Natural killer cell (primary cell): ENCODE data around the gene JUN. TPM values are rescaled to one million over a fixed set of nuclear protein-coding genes. Genes with fewer than 3 reads are reported as not detected.

Experiments
- ATAC-seq, 3 donors: fragments of 150-1000 bp in 2 of 3; fragments of 200-7000 bp in 1 of 3; cut with Tn5 transposase; 1 replicate in 1 of 3; 2 replicates in 2 of 3; pipeline ENCODE4 v1.10.0; 2021; ENCODE audit warnings: mild to moderate bottlenecking in 2 of 3, moderate library complexity in 2 of 3
- DNase-seq, 2 donors: peaks; one replicate each; pipeline versions ENCODE4 v3.0.0 to v3.0.0-alpha.2; 2013 to 2021; ENCODE audit warnings: mixed read lengths in 1 of 2
- H3K27ac ChIP-seq: one replicate; pipeline ENCODE4 v1.5.1; 2013; ENCODE audit warnings: mild to moderate bottlenecking, low read length
- H3K27me3 ChIP-seq: one replicate; pipeline ENCODE4 v1.6.1; 2013; ENCODE audit warnings: low read length; ENCODE audit not compliant: control insufficient read depth, insufficient read depth
- H3K36me3 ChIP-seq: one replicate; pipeline ENCODE4 v1.6.1; 2013; ENCODE audit warnings: low read length; ENCODE audit not compliant: control insufficient read depth, insufficient read depth
- H3K4me1 ChIP-seq: one replicate; pipeline ENCODE4 v1.6.1; 2013; ENCODE audit warnings: low read length; ENCODE audit not compliant: control insufficient read depth, insufficient read depth
- H3K4me3 ChIP-seq: one replicate; pipeline ENCODE4 v1.5.1; 2013; ENCODE audit warnings: low read length
- H3K9me3 ChIP-seq: one replicate; pipeline ENCODE4 v1.6.1; 2013; ENCODE audit warnings: low read length; ENCODE audit not compliant: control insufficient read depth, insufficient read depth
- H3K27ac Mint-ChIP-seq, 2 donors: one replicate each; pipeline ENCODE4 v1.8.0; 2022; ENCODE audit warnings: mild to moderate bottlenecking in 2 of 2, mixed read lengths in 2 of 2, moderate library complexity in 1 of 2
- H3K27me3 Mint-ChIP-seq, 2 donors: one replicate each; pipeline ENCODE4 v1.8.0; 2022; ENCODE audit warnings: low read depth in 2 of 2, mixed read lengths in 2 of 2
- H3K36me3 Mint-ChIP-seq: one replicate; pipeline ENCODE4 v1.8.0; 2022; ENCODE audit warnings: mixed read lengths
- H3K4me1 Mint-ChIP-seq, 2 donors: one replicate each; pipeline ENCODE4 v1.8.0; 2022; ENCODE audit warnings: mixed read lengths in 2 of 2
- H3K4me3 Mint-ChIP-seq: one replicate; pipeline ENCODE4 v1.8.0; 2022; ENCODE audit warnings: mild to moderate bottlenecking, moderate library complexity, mixed read lengths
- H3K9me3 Mint-ChIP-seq, 2 donors: one replicate each; pipeline ENCODE4 v1.8.0; 2022; ENCODE audit warnings: mixed read lengths in 2 of 2
- CTCF ChIP-seq: fragments of 200-600 bp; IDR thresholded peaks from one replicate; pipeline ENCODE4 v1.8.0; 2022; ENCODE audit warnings: antibody characterized with exemption
- WGBS: methylation state at CpG from one replicate; pipeline ENCODE4 v1.1.7; 2013; ENCODE audit warnings: missing lambda C conversion rate; ENCODE audit not compliant: insufficient coverage; 5-methylcytosine and 5-hydroxymethylcytosine counted together
- intact Hi-C: fragments of 100-400 bp; cut with micrococcal nuclease; formaldehyde crosslinking; loops from one replicate; pipeline ENCODE4 v1.14.2; 2022
- total RNA-seq, 4 donors: library from RNA; stranded (reverse); fragments of 120-200 nt in 1 of 4; gene quantifications; one replicate each; pipeline versions ENCODE4 v1.2.3 to v1.2.4, GENCODE V29; 2013 to 2022

Gene JUN
- total RNA-seq, 3 donors from 2014 or later (not counting 1 experiment from before 2014, with no cell fraction given), result 1,209 to 1,942 (median 1,808) TPM

- Histone ChIP-seq H3K4me1 (peaks cover 25% of the 10 kb centered on the region), H3K27ac (no peak overlapping the region), H3K4me3 (no peak overlapping the region), H3K27me3 (no peaks in the 10 kb centered on the region), H3K36me3 (no peaks in the 10 kb centered on the region), H3K9me3 (no peaks in the 10 kb centered on the region)
- no peaks in the 10 kb centered on the region for H3K36me3 Mint-ChIP-seq
- peaks cover 42% of the 10 kb centered on the region in 2 donors for H3K4me1 Mint-ChIP-seq
- no CpG with 5 or more reads among the region's 2 CpGs for WGBS
- DNase-seq, result peak; percentile 40 to 74
- peak in 1 of 3 donors; percentile 3 for ATAC-seq
- H3K27me3 Mint-ChIP-seq, result peaks cover 0 to 12% of the 10 kb centered on the region in 2 donors
- H3K4me3 Mint-ChIP-seq, result peak overlapping the region; percentile 92
- TF ChIP-seq CTCF, result no peak
- H3K27ac Mint-ChIP-seq, result peak overlapping the region; percentile 96 to 99
- H3K9me3 Mint-ChIP-seq, result peaks cover 0 to 3% of the 10 kb centered on the region in 2 donors
- intact Hi-C loops, result loop anchor here (10.0 kb wide), 2 partner anchors 104 to 264 kb away; no protein-coding TSS in a partner anchor
Observed at GRCh38 chr1:58780836-58781452, 2.9 kb downstream of the JUN start.

- ATAC-seq, result no peak
- intact Hi-C loops, result loop anchor here (10.0 kb wide), 2 partner anchors 104 to 264 kb away; no protein-coding TSS in a partner anchor
- Histone ChIP-seq H3K9me3 (no peaks in the 10 kb centered on the region), H3K27ac (no peak overlapping the region), H3K4me1 (peaks cover 20% of the 10 kb centered on the region), H3K27me3 (no peaks in the 10 kb centered on the region), H3K4me3 (no peak overlapping the region), H3K36me3 (no peaks in the 10 kb centered on the region)
- Mint-ChIP-seq H3K9me3 (peaks cover 0 to 3% of the 10 kb centered on the region in 2 donors), H3K27ac (peak overlapping the region; percentile 96 to 99), H3K4me1 (peaks cover 42% of the 10 kb centered on the region in 2 donors), H3K27me3 (peaks cover 0 to 12% of the 10 kb centered on the region in 2 donors), H3K36me3 (no peaks in the 10 kb centered on the region), H3K4me3 (peak overlapping the region; percentile 92)
- peak in 1 of 2 donors; percentile 45 for DNase-seq
- TF ChIP-seq CTCF, result no peak
Observed at GRCh38 chr1:58780411-58780810, 3.4 kb downstream of the JUN start.

DNA sequence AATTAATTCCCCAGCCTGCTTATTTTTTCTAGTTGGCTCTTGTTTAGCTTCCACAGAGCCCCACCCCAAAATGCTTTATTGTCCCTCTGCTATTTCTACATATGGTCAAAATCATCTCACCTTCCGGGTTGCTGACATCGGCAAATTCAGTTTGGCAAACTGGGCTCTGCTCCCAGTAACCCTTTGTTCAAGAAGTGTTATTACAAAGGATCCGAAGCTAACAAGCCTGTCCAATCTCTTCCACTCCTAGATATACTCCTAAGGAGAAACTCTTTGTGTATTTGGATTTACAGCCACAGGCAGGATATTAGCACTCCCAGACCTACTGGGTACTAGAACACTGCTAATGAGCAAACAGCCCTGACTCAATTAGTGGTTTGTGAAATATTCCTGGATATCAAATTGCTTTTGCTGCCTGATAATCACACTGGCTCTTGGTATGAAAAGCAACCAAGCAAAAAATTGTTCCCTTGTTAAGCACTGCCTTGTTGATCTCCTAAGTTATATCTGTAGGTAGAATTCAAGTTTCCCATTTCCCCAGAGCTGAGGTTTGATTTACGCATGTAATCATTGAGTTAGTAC is 4.0 kb downstream of the JUN start:
- ATAC-seq, result no peak
- peak overlapping the region; percentile 92 for H3K4me3 Mint-ChIP-seq
- no peak overlapping the region for H3K4me3 ChIP-seq

More for the DNA sequence above, 4.0 kb downstream of the JUN start:
- no peak overlapping the region for H3K27ac ChIP-seq
- Mint-ChIP-seq H3K27ac (peak overlapping the region; percentile 96 to 99), H3K36me3 (no peaks in the 10 kb centered on the region), H3K4me1 (peaks cover 42% of the 10 kb centered on the region in 2 donors), H3K9me3 (peaks cover 0 to 3% of the 10 kb centered on the region in 2 donors), H3K27me3 (peaks cover 0 to 12% of the 10 kb centered on the region in 2 donors)
- intact Hi-C loops, result loop anchor here (10.0 kb wide), 2 partner anchors 105 to 265 kb away; no protein-coding TSS in a partner anchor
- peak in 1 of 2 donors; percentile 59 for DNase-seq
- H3K27me3 ChIP-seq, result no peaks in the 10 kb centered on the region
- H3K4me1 ChIP-seq, result peaks cover 17% of the 10 kb centered on the region
- no peaks in the 10 kb centered on the region for H3K36me3 ChIP-seq
- TF ChIP-seq CTCF, result no peak
- WGBS, result 100% methylated on average over 3 of the region's 4 CpGs
- H3K9me3 ChIP-seq, result no peaks in the 10 kb centered on the region
